ENCODE measurements around the gene LGSN.
"Not testable (repeated sequence)": the region's sequence is repeated elsewhere in the genome, so short reads cannot be mapped to it uniquely, and the experiment has no call there.

The LGSN gene

GRCh38 chr6:63230027-63230426, 89.8 kb downstream of the LGSN start:
- not testable (repeated sequence) for DNase-seq

- not testable (repeated sequence) for DNase-seq
These were observed 91.6 kb downstream of the LGSN start for GRCh38 chr6:63227928-63228894.

GRCh38 chr6:63225987-63226386, 93.8 kb downstream of the LGSN start:
- DNase-seq, result not testable (repeated sequence)
